Keratinocyte (primary cell): Measurements from ENCODE around the gene FTO. TPM values are rescaled to one million over a fixed set of nuclear protein-coding genes. Genes with fewer than 3 reads are reported as not detected.

Source experiments
- DNase-seq: peaks from one replicate; pipeline ENCODE4 v3.0.0-alpha.2; 2011; ENCODE audit warnings: low read depth, missing footprints, low spot score
- FAIRE-seq: peaks from 2 replicates; lab custom pipeline; 2011; peaks lifted over from hg19 to GRCh38; lab: Jason Lieb, UNC
- H2AFZ ChIP-seq: 2 replicates; pipeline ENCODE4 v1.6.0; 2012; ENCODE audit warnings: low read length, control low read depth, inconsistent platforms; ENCODE audit not compliant: control insufficient read depth
- H3K27ac ChIP-seq: 2 replicates; pipeline ENCODE4 v1.5.1; 2011; ENCODE audit warnings: low read length; ENCODE audit not compliant: control insufficient read depth, insufficient read depth
- H3K27me3 ChIP-seq: 3 replicates; pipeline ENCODE4 v1.6.0; 2011; ENCODE audit warnings: low read length; ENCODE audit not compliant: control insufficient read depth, insufficient read depth; ENCODE audit errors: extremely low read depth
- H3K36me3 ChIP-seq, 2 experiments: 2 replicates in 1 of 2; 3 replicates in 1 of 2; pipeline ENCODE4 v1.5.1; 2011; ENCODE audit warnings: low read length in 2 of 2, mild to moderate bottlenecking in 1 of 2; ENCODE audit not compliant: control insufficient read depth in 2 of 2, insufficient read depth in 2 of 2; ENCODE audit errors: extremely low read depth in 1 of 2
- H3K4me1 ChIP-seq: 3 replicates; pipeline ENCODE4 v1.5.1; 2011; ENCODE audit warnings: low read length; ENCODE audit not compliant: control insufficient read depth, insufficient read depth; ENCODE audit errors: extremely low read depth
- H3K4me2 ChIP-seq: 3 replicates; pipeline ENCODE4 v1.6.0; 2011; ENCODE audit warnings: low read depth, low read length; ENCODE audit not compliant: control insufficient read depth, insufficient read depth; ENCODE audit errors: extremely low read depth
- H3K4me3 ChIP-seq, 3 experiments: fragments of 200-600 bp in 1 of 3; sonication (generic) in 1 of 3; 2 replicates in 2 of 3; 3 replicates in 1 of 3; pipeline ENCODE4 v1.5.1; 2011 to 2016; ENCODE audit warnings: low read length in 3 of 3, mild to moderate bottlenecking in 3 of 3, control low read depth in 2 of 3, inconsistent platforms in 1 of 3, low read depth in 1 of 3, mixed read lengths in 1 of 3, mixed run types in 1 of 3, moderate library complexity in 1 of 3; ENCODE audit not compliant: control insufficient read depth in 2 of 3, insufficient read depth in 2 of 3; ENCODE audit errors: extremely low read depth in 1 of 3
- H3K79me2 ChIP-seq: 2 replicates; pipeline ENCODE4 v1.6.0; 2012; ENCODE audit warnings: low read length; ENCODE audit not compliant: control insufficient read depth, insufficient read depth
- H3K9ac ChIP-seq: 3 replicates; pipeline ENCODE4 v1.6.0; 2011; ENCODE audit warnings: low read length; ENCODE audit not compliant: control insufficient read depth, insufficient read depth; ENCODE audit errors: extremely low read depth
- H3K9me1 ChIP-seq: 3 replicates; pipeline ENCODE4 v1.6.0; 2011; ENCODE audit warnings: low read length; ENCODE audit not compliant: control insufficient read depth, insufficient read depth; ENCODE audit errors: extremely low read depth
- H3K9me3 ChIP-seq: 2 replicates; pipeline ENCODE4 v1.5.1; 2012; ENCODE audit warnings: low read depth, low read length; ENCODE audit not compliant: control insufficient read depth
- H4K20me1 ChIP-seq: 3 replicates; pipeline ENCODE4 v1.6.0; 2011; ENCODE audit warnings: low read length; ENCODE audit not compliant: control insufficient read depth, insufficient read depth; ENCODE audit errors: extremely low read depth
- EZH2 ChIP-seq: IDR thresholded peaks from one replicate; pipeline ENCODE4 v1.6.1; 2012; ENCODE audit warnings: inconsistent platforms, mild to moderate bottlenecking, low read length, moderate library complexity
- dilution Hi-C: fragments of 300-500 bp; cut with MboI; formaldehyde crosslinking; loops from one replicate; pipeline ENCODE4 v1.7.0; 2020; ENCODE audit warnings: low sequenced_read_pairs; ENCODE audit not compliant: extremely low pct_ligation_motif_present
- polyA plus RNA-seq, 5 experiments: library from polyadenylated mRNA; depleted of rRNA in 3 of 5; stranded (reverse) in 3 of 5; stranded (forward) in 1 of 5; unstranded in 1 of 5; fragments of >200 nt; gene quantifications; 1 replicate in 1 of 5; 2 replicates in 3 of 5; 3 replicates in 1 of 5; pipeline versions ENCODE4 v1.2.1 to v1.2.3, GENCODE V29; 2011 to 2012; ENCODE audit warnings: missing spikeins in 2 of 5, low read depth in 1 of 5, low replicate concordance in 1 of 5
- TF ChIP-seq, protein P1 (sequence below), 3 experiments: IDR thresholded peaks in 1 of 3; conservative IDR thresholded peaks in 1 of 3; optimal IDR thresholded peaks in 1 of 3; 2 replicates in 2 of 3; 3 replicates in 1 of 3; pipeline versions ENCODE3 to v1.5.1; 2011; ENCODE audit warnings: low read length in 3 of 3, mild to moderate bottlenecking in 3 of 3, moderate library complexity in 2 of 3, control low read depth in 1 of 3, inconsistent platforms in 1 of 3; ENCODE audit not compliant: insufficient read depth in 2 of 3; ENCODE audit errors: extremely low read depth in 1 of 3

FTO gene
- polyA plus RNA-seq, 1 donor (not counting 4 experiments of a cell fraction or from before 2014, with no cell fraction given) = 56.4 TPM

- Histone ChIP-seq H3K27me3 (no peaks in the 10 kb centered on the region), H3K79me2 (no peaks in the 10 kb centered on the region), H3K27ac (no peak overlapping the region), H3K9ac (no peak overlapping the region), H4K20me1 (no peaks in the 10 kb centered on the region), H2AFZ (no peak overlapping the region), H3K9me1 (no peaks in the 10 kb centered on the region), H3K9me3 (no peaks in the 10 kb centered on the region), H3K4me3 (no peak overlapping the region), H3K4me2 (no peak overlapping the region), H3K36me3 (no peaks in the 10 kb centered on the region), H3K4me1 (peaks cover 4% of the 10 kb centered on the region)
- DNase-seq (no peak), FAIRE-seq (no peak)
- dilution Hi-C loops = no loop called here
- TF ChIP-seq EZH2 = no peak
- TF ChIP-seq, protein P1, sequence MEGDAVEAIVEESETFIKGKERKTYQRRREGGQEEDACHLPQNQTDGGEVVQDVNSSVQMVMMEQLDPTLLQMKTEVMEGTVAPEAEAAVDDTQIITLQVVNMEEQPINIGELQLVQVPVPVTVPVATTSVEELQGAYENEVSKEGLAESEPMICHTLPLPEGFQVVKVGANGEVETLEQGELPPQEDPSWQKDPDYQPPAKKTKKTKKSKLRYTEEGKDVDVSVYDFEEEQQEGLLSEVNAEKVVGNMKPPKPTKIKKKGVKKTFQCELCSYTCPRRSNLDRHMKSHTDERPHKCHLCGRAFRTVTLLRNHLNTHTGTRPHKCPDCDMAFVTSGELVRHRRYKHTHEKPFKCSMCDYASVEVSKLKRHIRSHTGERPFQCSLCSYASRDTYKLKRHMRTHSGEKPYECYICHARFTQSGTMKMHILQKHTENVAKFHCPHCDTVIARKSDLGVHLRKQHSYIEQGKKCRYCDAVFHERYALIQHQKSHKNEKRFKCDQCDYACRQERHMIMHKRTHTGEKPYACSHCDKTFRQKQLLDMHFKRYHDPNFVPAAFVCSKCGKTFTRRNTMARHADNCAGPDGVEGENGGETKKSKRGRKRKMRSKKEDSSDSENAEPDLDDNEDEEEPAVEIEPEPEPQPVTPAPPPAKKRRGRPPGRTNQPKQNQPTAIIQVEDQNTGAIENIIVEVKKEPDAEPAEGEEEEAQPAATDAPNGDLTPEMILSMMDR (optimal IDR thresholded peaks at IDR 0.05 in 1 of 3, IDR thresholded peaks at IDR 0.05 in 1 of 3, conservative IDR thresholded peaks at IDR 0.05 in 1 of 3; ENCODE audit: extremely low read depth in 1 of 3, insufficient read depth in 2 of 3, low read length in 3 of 3) = no peak
Observed at GRCh38 chr16:53960954-53961616, 257.1 kb downstream of the FTO start.

DNA sequence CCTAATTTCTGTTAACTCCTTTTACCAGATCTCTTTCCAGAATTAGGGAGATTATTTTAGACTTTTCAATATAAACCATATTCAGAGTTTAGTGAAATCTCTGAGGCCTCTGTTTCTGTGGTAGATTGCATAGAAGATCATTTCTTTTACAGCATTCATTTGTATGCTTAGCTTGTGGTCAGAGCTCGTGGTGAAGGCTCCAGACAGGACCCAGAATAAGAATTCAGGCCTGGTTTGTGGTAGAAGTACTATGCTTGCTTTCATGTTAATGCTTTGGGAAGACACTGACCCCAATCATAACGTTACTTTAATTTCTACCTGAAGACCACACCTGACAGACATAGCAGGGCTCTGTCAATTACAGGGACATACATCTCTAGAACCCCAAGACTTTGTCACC lies 258.1 kb downstream of the FTO start:
- dilution Hi-C loops = no loop called here
- H3K4me1 ChIP-seq = peaks cover 4% of the 10 kb centered on the region
- no peaks in the 10 kb centered on the region for H3K36me3 ChIP-seq
- no peak for FAIRE-seq
- no peaks in the 10 kb centered on the region for H4K20me1 ChIP-seq
- no peak for DNase-seq
- H3K4me3 ChIP-seq = no peak overlapping the region
- no peaks in the 10 kb centered on the region for H3K79me2 ChIP-seq
- no peak overlapping the region for H3K9ac ChIP-seq
- H3K27ac ChIP-seq = no peak overlapping the region
- no peak overlapping the region for H3K4me2 ChIP-seq
- no peaks in the 10 kb centered on the region for H3K9me3 ChIP-seq
- H3K9me1 ChIP-seq = no peaks in the 10 kb centered on the region
- no peak for TF ChIP-seq EZH2
- no peak overlapping the region for H2AFZ ChIP-seq
- no peaks in the 10 kb centered on the region for H3K27me3 ChIP-seq
